Right atrium auricular region (tissue), 2 donors: ENCODE results near the gene OR10J1. TPM values are rescaled to one million over a fixed set of nuclear protein-coding genes. Genes with fewer than 3 reads are reported as not detected.

Source experiments
- DNase-seq: peaks from one replicate; pipeline ENCODE4 v3.0.0-alpha.2; 2019; ENCODE audit warnings: low spot score
- H3K27ac ChIP-seq, 2 donors: fragments of 200-600 bp; sonication (generic); 1 replicate in 1 of 2; 2 replicates in 1 of 2; pipeline ENCODE4 v1.5.1; 2016 to 2019
- H3K27me3 ChIP-seq, 2 donors: fragments of 200-600 bp; sonication (generic); one replicate each; pipeline versions ENCODE4 v1.5.1 to v1.6.0; 2017 to 2019
- H3K36me3 ChIP-seq: fragments of 200-600 bp; sonication (generic); one replicate; pipeline ENCODE4 v1.5.1; 2016
- H3K4me1 ChIP-seq, 2 donors: fragments of 200-600 bp; sonication (generic); one replicate each; pipeline versions ENCODE4 v1.5.1 to v1.6.0; 2017 to 2019
- H3K4me3 ChIP-seq, 2 donors: fragments of 200-600 bp; sonication (generic); 1 replicate in 1 of 2; 2 replicates in 1 of 2; pipeline ENCODE4 v1.5.1; 2017 to 2019; ENCODE audit warnings: mild to moderate bottlenecking in 1 of 2, moderate library complexity in 1 of 2
- H3K9me3 ChIP-seq, 2 donors: fragments of 200-600 bp; sonication (generic); one replicate each; pipeline ENCODE4 v1.5.1; 2019
- CTCF ChIP-seq, 2 donors: fragments of 200-600 bp; sonication (generic); IDR thresholded peaks; one replicate each; pipeline ENCODE4 v1.5.1; 2019; ENCODE audit warnings: antibody characterized with exemption in 2 of 2
- total RNA-seq, 2 donors: library from RNA; depleted of rRNA; stranded (reverse); fragments of >200 nt; gene quantifications; one replicate each; pipeline ENCODE4 v1.1.0, GENCODE V29; 2016

Gene OR10J1
- total RNA-seq, 2 donors from 2014 or later = not detected

GRCh38 chr1:159429074-159429861, 10.3 kb upstream of the OR10J1 start:
- no peaks in the 10 kb centered on the region for H3K9me3 ChIP-seq
- H3K4me1 ChIP-seq = no peaks in the 10 kb centered on the region
- H3K36me3 ChIP-seq = no peaks in the 10 kb centered on the region
- no peak for TF ChIP-seq CTCF (IDR thresholded peaks at IDR 0.05)
- no peaks in the 10 kb centered on the region for H3K27me3 ChIP-seq
- no peak overlapping the region for H3K27ac ChIP-seq
- DNase-seq = no peak
- H3K4me3 ChIP-seq = no peak overlapping the region

- Histone ChIP-seq H3K4me1 (no peaks in the 10 kb centered on the region), H3K9me3 (no peaks in the 10 kb centered on the region), H3K27ac (no peak overlapping the region), H3K27me3 (no peaks in the 10 kb centered on the region), H3K4me3 (no peak overlapping the region), H3K36me3 (no peaks in the 10 kb centered on the region)
- TF ChIP-seq CTCF (IDR thresholded peaks at IDR 0.05) = no peak
- DNase-seq = no peak
Observed at GRCh38 chr1:159430985-159431384, 8.5 kb upstream of the OR10J1 start.

- no peaks in the 10 kb centered on the region for H3K4me1 ChIP-seq
- no peak for DNase-seq
- no peaks in the 10 kb centered on the region for H3K36me3 ChIP-seq
- H3K27me3 ChIP-seq = no peaks in the 10 kb centered on the region
- TF ChIP-seq CTCF (IDR thresholded peaks at IDR 0.05) = no peak
- no peaks in the 10 kb centered on the region for H3K9me3 ChIP-seq
- H3K4me3 ChIP-seq = no peak within 1 kb of the TSS
- H3K27ac ChIP-seq = no peak within 1 kb of the TSS
Observed at GRCh38 chr1:159431904-159432303, 7.6 kb upstream of the OR10J1 start, which contains the start of gene OR10J4. OR10J4 (plus strand) TSS chr1:159432204.

- Histone ChIP-seq H3K27me3 (no peaks in the 10 kb centered on the region), H3K36me3 (no peaks in the 10 kb centered on the region), H3K4me1 (no peaks in the 10 kb centered on the region), H3K9me3 (no peaks in the 10 kb centered on the region), H3K27ac (no peak overlapping the region), H3K4me3 (no peak overlapping the region)
- no peak for TF ChIP-seq CTCF (IDR thresholded peaks at IDR 0.05)
- no peak for DNase-seq
Observed at GRCh38 chr1:159436469-159436868, 3.1 kb upstream of the OR10J1 start.

GRCh38 chr1:159441360-159441759, 1.8 kb downstream of the OR10J1 start:
- no peak overlapping the region for H3K27ac ChIP-seq
- peaks cover 0 to 6% of the 10 kb centered on the region in 2 donors for H3K4me1 ChIP-seq
- DNase-seq = no peak
- H3K27me3 ChIP-seq = no peaks in the 10 kb centered on the region
- H3K4me3 ChIP-seq = no peak overlapping the region
- TF ChIP-seq CTCF (IDR thresholded peaks at IDR 0.05) = no peak
- H3K36me3 ChIP-seq = no peaks in the 10 kb centered on the region
- no peaks in the 10 kb centered on the region for H3K9me3 ChIP-seq

- Histone ChIP-seq H3K4me1 (peaks cover 0 to 6% of the 10 kb centered on the region in 2 donors), H3K9me3 (no peaks in the 10 kb centered on the region), H3K36me3 (no peaks in the 10 kb centered on the region), H3K27ac (no peak overlapping the region), H3K4me3 (no peak overlapping the region), H3K27me3 (no peaks in the 10 kb centered on the region)
- DNase-seq = no peak
- no peak for TF ChIP-seq CTCF (IDR thresholded peaks at IDR 0.05)
Observed at GRCh38 chr1:159442428-159442827, 2.9 kb downstream of the OR10J1 start.
